HepG2 (cell line): Measurements from ENCODE around the gene GATC. TPM values are rescaled to one million over a fixed set of nuclear protein-coding genes. Genes with fewer than 3 reads are reported as not detected.

Source experiments
- ATAC-seq: fragments of 200-7000 bp; cut with Tn5 transposase; 3 replicates; pipeline ENCODE4 v1.9.1; 2020; ENCODE audit warnings: mild to moderate bottlenecking, moderate library complexity
- BruUV-seq: library from RNA; stranded (reverse); fragments of 400-500 nt; replicated peaks from 2 replicates; lab custom pipeline; 2021; lab: Mats Ljungman, UMichigan
- CTCF ChIA-PET: fragments of 300-600 bp; formaldehyde crosslinking; extraction: SDS; loops from one replicate; lab custom pipeline; 2021; ENCODE audit warnings: low total read pairs, inconsistent platforms, low intra/inter-chr PET ratio; lab: Yijun Ruan, JAX
- POLR2A ChIA-PET: fragments of 350-600 bp; sonication (Branson Sonifier 250); formaldehyde crosslinking; loops from one replicate; lab custom pipeline; 2020; ENCODE audit warnings: antibody characterized with exemption, inconsistent platforms; lab: Yijun Ruan, JAX
- DNase-seq: peaks from one replicate; pipeline ENCODE4 v3.0.0-alpha.2; 2015; ENCODE audit warnings: low spot score
- FAIRE-seq: peaks from 3 replicates; lab custom pipeline; 2011; peaks lifted over from hg19 to GRCh38; lab: Jason Lieb, UNC
- H2AFZ ChIP-seq: one replicate; pipeline ENCODE4 v1.6.1; 2011; ENCODE audit warnings: low read length, inconsistent platforms
- H3K27ac ChIP-seq: fragments of 300-600 bp; 3 replicates; pipeline ENCODE4 v1.8.0; 2011; ENCODE audit warnings: mixed run types, mild to moderate bottlenecking, mixed read lengths, low read length, inconsistent platforms; ENCODE audit not compliant: insufficient read depth; ENCODE audit errors: extremely low read length
- H3K27me3 ChIP-seq, 2 experiments: fragments of 200-600 bp in 1 of 2; 2 replicates in 1 of 2; 3 replicates in 1 of 2; pipeline versions ENCODE4 v1.6.0 to v1.8.0; 2011; ENCODE audit warnings: low read length in 2 of 2, mild to moderate bottlenecking in 2 of 2, moderate library complexity in 2 of 2, inconsistent platforms in 1 of 2; ENCODE audit not compliant: insufficient read depth in 2 of 2, control insufficient read depth in 1 of 2
- H3K36me3 ChIP-seq, 2 experiments: fragments of 200-600 bp in 1 of 2; replicated peaks in 1 of 2; 2 replicates in 1 of 2; 3 replicates in 1 of 2; pipeline versions ENCODE4 v1.5.1 to v1.8.0; 2011; ENCODE audit warnings: low read length in 2 of 2, inconsistent platforms in 1 of 2; ENCODE audit not compliant: insufficient read depth in 2 of 2, control insufficient read depth in 1 of 2
- H3K4me1 ChIP-seq: 2 replicates; pipeline ENCODE4 v1.5.1; 2012; ENCODE audit warnings: low read length, inconsistent platforms; ENCODE audit not compliant: insufficient read depth
- H3K4me2 ChIP-seq: 2 replicates; pipeline ENCODE4 v1.6.0; 2011; ENCODE audit warnings: low read depth, low read length, inconsistent platforms
- H3K4me3 ChIP-seq, 3 experiments: fragments of 200-600 bp in 1 of 3; sonication (generic), shearing (Covaris generic) in 1 of 3; replicated peaks in 1 of 3; 2 replicates each; pipeline ENCODE4 v1.5.1; 2011 to 2016; ENCODE audit warnings: low read length in 3 of 3, inconsistent platforms in 2 of 3, low read depth in 2 of 3, mild to moderate bottlenecking in 2 of 3, control low read depth in 1 of 3, mixed read lengths in 1 of 3; ENCODE audit not compliant: insufficient read depth in 1 of 3
- H3K79me2 ChIP-seq: one replicate; pipeline ENCODE4 v1.6.1; 2011; ENCODE audit warnings: low read length, inconsistent platforms; ENCODE audit not compliant: insufficient read depth
- H3K9ac ChIP-seq: 2 replicates; pipeline ENCODE4 v1.6.0; 2011; ENCODE audit warnings: mild to moderate bottlenecking, low read depth, low read length, inconsistent platforms; ENCODE audit not compliant: insufficient read depth
- H3K9me3 ChIP-seq: 2 replicates; pipeline ENCODE4 v1.5.1; 2012; ENCODE audit warnings: mild to moderate bottlenecking, low read length
- H4K20me1 ChIP-seq: 2 replicates; pipeline ENCODE4 v1.6.0; 2011; ENCODE audit warnings: inconsistent platforms, mild to moderate bottlenecking, low read length, moderate library complexity; ENCODE audit not compliant: insufficient read depth
- KIAA2018 ChIP-seq: sonication (generic); formaldehyde crosslinking; IDR thresholded peaks from 2 replicates; pipeline ENCODE4 v1.5.0; 2020; ENCODE audit warnings: mild to moderate bottlenecking, missing genetic modification reagents, borderline replicate concordance
- RARA ChIP-seq: IDR thresholded peaks from 2 replicates; pipeline ENCODE4 v1.6.1; 2016; ENCODE audit warnings: missing genetic modification reagents, missing compliant biosample characterization
- SPEN ChIP-seq: sonication (generic); formaldehyde crosslinking; IDR thresholded peaks from 2 replicates; pipeline ENCODE4 v1.5.1; 2020; ENCODE audit warnings: low read depth, mild to moderate bottlenecking, missing genetic modification reagents
- TBP ChIP-seq: sonication (generic); formaldehyde crosslinking; IDR thresholded peaks from 2 replicates; pipeline ENCODE4 v1.5.0; 2020; ENCODE audit warnings: missing genetic modification reagents
- ZFP41 ChIP-seq: sonication (generic); formaldehyde crosslinking; IDR thresholded peaks from 2 replicates; pipeline ENCODE4 v1.4.0; 2020; ENCODE audit warnings: mild to moderate bottlenecking, missing genetic modification reagents, borderline replicate concordance
- ZNF792 ChIP-seq: IDR thresholded peaks from 2 replicates; pipeline ENCODE4 v1.6.1; 2016
- ZNF850 ChIP-seq: sonication (generic); formaldehyde crosslinking; conservative IDR thresholded peaks from 2 replicates; pipeline ENCODE4 v1.9.0; 2021; ENCODE audit warnings: mild to moderate bottlenecking, missing genetic modification reagents
- ZSCAN9 ChIP-seq: IDR thresholded peaks from 2 replicates; pipeline ENCODE4 v1.6.1; 2016; ENCODE audit warnings: borderline replicate concordance
- WGBS: methylation state at CpG from one replicate; pipeline ENCODE4 v1.1.6; 2017; ENCODE audit warnings: low lambda C conversion rate; 5-methylcytosine and 5-hydroxymethylcytosine counted together
- in situ Hi-C: cut with HindIII; loops from 2 replicates; pipeline ENCODE4 v1.10.0; 2017; ENCODE audit warnings: low pct_unique_long_range_greater_than_20kb; ENCODE audit not compliant: extremely low pct_ligation_motif_present
- intact Hi-C: fragments of 100-400 bp; cut with micrococcal nuclease; formaldehyde crosslinking; loops from one replicate; pipeline ENCODE4 v1.10.0; 2022; ENCODE audit not compliant: unreplicated experiment
- polyA plus RNA-seq, 8 experiments: library from polyadenylated mRNA; depleted of rRNA in 3 of 8; stranded (reverse) in 7 of 8; unstranded in 1 of 8; fragments of >200 nt; fragmentation: Illumina TruSeq in 4 of 8; extraction: Trizol in 4 of 8; gene quantifications; 2 replicates each; pipeline versions ENCODE4 v1.2.1 to v1.2.3, GENCODE V29; 2011 to 2016; ENCODE audit warnings: low read depth in 4 of 8, missing spikeins in 1 of 8, mixed read lengths in 1 of 8; ENCODE audit not compliant: insufficient read depth in 1 of 8
- total RNA-seq, 5 experiments: library from RNA; depleted of rRNA; stranded (reverse); fragments of >200 nt; fragmentation: Illumina TruSeq; extraction: Trizol; gene quantifications; 2 replicates each; pipeline ENCODE4 v1.2.3, GENCODE V29; 2016; ENCODE audit warnings: low read depth in 1 of 5
- TF ChIP-seq, protein P1 (sequence below): sonication (generic); formaldehyde crosslinking; conservative IDR thresholded peaks from 2 replicates; pipeline ENCODE4 v1.4.0; 2020; ENCODE audit warnings: missing genetic modification reagents
- TF ChIP-seq, protein P2 (sequence below): sonication (generic); formaldehyde crosslinking; IDR thresholded peaks from 2 replicates; pipeline ENCODE4 v1.4.0; 2020; ENCODE audit warnings: missing genetic modification reagents, mild to moderate bottlenecking, borderline replicate concordance

GATC gene
- total and polyA plus RNA-seq, 2 of the 13 experiments (the other 11 are each of a cell fraction or from before 2014, with no cell fraction given): 17.7 to 29.7 TPM

DNA sequence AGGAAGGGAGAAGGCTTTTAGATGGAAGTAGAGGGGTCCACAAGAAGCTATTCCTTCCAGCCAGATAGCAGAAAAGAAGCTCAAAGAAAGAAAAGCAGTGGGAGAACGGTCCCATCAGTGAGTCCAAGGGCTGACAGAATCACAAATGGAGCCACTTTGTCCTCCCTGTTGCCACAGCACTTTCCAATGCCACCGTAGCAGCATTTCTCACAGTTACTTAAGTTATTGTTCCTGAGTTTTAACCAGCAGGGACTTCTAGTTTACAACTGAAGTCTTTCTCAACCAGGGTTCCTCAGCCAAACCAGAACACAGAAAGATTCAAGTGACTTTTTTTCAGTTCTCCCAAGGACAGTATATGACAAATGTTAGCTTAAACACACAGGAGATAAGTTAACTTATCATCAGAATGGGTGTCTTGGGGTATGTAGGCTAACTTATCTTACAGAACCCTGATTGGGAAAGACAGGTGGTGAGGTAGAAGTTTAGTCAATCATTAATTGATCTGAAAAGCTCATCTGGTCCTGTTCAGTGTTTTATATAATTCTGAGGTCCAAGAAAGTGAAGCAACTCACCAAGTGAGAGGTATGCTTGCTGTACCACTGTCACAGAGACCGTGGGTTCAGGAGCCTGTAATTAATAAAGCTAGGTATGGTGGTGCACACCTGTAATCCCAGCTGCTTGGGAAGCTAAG, 7.0 kb downstream of the GATC start:
- in situ Hi-C loops: no loop called here
- ChIA-PET CTCF (no interaction called here), POLR2A (interaction anchor here (0.6 to 2.7 kb wide), 4 partner anchors 9 to 151 kb away, joined by 3 to 7 read pairs (median 4); partner anchors contain the start of genes SIRT4 and SRSF9)
- Histone ChIP-seq H2AFZ (no peak overlapping the region), H4K20me1 (0 out of 2 replicates have a peak, but pooled peaks cover 9% of the 10 kb centered on the region), H3K4me2 (no peak overlapping the region), H3K27ac (no peak overlapping the region), H3K4me3 (no peak overlapping the region), H3K79me2 (peaks cover 12% of the 10 kb centered on the region), H3K4me1 (peaks cover 2% of the 10 kb centered on the region; the same call in 1 of the 2 replicates), H3K27me3 (no peaks in the 10 kb centered on the region), H3K9ac (no peak overlapping the region), H3K9me3 (no peaks in the 10 kb centered on the region), H3K36me3 (peaks cover 14 to 44% of the 10 kb centered on the region in 2 experiments)
- DNase-seq: no peak
- intact Hi-C loops: no loop called here
- no peak for FAIRE-seq
- no peak for ATAC-seq
- 86% methylated on average over 3 of the region's 3 CpGs for WGBS
- no TSS peak for BruUV-seq
- TF ChIP-seq SPEN (CRISPR knock-in tag) (no peak), KIAA2018 (CRISPR knock-in tag) (no peak), ZSCAN9 (CRISPR knock-in tag) (no peak), ZNF850 (CRISPR knock-in tag) (no peak), TBP (CRISPR knock-in tag) (no peak), ZFP41 (CRISPR knock-in tag) (no peak), RARA (CRISPR knock-in tag) (no peak), ZNF792 (no peak)
- TF ChIP-seq, protein P1, sequence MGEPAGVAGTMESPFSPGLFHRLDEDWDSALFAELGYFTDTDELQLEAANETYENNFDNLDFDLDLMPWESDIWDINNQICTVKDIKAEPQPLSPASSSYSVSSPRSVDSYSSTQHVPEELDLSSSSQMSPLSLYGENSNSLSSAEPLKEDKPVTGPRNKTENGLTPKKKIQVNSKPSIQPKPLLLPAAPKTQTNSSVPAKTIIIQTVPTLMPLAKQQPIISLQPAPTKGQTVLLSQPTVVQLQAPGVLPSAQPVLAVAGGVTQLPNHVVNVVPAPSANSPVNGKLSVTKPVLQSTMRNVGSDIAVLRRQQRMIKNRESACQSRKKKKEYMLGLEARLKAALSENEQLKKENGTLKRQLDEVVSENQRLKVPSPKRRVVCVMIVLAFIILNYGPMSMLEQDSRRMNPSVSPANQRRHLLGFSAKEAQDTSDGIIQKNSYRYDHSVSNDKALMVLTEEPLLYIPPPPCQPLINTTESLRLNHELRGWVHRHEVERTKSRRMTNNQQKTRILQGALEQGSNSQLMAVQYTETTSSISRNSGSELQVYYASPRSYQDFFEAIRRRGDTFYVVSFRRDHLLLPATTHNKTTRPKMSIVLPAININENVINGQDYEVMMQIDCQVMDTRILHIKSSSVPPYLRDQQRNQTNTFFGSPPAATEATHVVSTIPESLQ (CRISPR knock-in tag): no peak
- TF ChIP-seq, protein P2, sequence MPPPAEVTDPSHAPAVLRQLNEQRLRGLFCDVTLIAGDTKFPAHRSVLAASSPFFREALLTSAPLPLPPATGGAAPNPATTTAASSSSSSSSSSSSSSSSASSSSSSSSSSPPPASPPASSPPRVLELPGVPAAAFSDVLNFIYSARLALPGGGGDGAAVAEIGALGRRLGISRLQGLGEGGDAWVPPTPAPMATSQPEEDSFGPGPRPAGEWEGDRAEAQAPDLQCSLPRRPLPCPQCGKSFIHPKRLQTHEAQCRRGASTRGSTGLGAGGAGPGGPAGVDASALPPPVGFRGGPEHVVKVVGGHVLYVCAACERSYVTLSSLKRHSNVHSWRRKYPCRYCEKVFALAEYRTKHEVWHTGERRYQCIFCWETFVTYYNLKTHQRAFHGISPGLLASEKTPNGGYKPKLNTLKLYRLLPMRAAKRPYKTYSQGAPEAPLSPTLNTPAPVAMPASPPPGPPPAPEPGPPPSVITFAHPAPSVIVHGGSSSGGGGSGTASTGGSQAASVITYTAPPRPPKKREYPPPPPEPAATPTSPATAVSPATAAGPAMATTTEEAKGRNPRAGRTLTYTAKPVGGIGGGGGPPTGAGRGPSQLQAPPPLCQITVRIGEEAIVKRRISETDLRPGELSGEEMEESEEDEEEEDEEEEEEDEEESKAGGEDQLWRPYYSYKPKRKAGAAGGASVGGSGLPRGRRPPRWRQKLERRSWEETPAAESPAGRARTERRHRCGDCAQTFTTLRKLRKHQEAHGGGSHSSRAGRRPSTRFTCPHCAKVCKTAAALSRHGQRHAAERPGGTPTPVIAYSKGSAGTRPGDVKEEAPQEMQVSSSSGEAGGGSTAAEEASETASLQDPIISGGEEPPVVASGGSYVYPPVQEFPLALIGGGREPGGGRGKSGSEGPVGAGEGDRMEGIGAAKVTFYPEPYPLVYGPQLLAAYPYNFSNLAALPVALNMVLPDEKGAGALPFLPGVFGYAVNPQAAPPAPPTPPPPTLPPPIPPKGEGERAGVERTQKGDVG: no peak
